ENCODE measurements around the gene FTL. TPM values are rescaled to one million over a fixed set of nuclear protein-coding genes. Genes with fewer than 3 reads are reported as not detected.

Gene FTL
- total RNA-seq, 1 experiment from 2014 or later, result 5,979 TPM

- DNase-seq (ENCODE audit: low spot score), result peak; percentile 98
These were observed 864 bp downstream of the FTL start for GRCh38 chr19:48965806-48966540.

DNA sequence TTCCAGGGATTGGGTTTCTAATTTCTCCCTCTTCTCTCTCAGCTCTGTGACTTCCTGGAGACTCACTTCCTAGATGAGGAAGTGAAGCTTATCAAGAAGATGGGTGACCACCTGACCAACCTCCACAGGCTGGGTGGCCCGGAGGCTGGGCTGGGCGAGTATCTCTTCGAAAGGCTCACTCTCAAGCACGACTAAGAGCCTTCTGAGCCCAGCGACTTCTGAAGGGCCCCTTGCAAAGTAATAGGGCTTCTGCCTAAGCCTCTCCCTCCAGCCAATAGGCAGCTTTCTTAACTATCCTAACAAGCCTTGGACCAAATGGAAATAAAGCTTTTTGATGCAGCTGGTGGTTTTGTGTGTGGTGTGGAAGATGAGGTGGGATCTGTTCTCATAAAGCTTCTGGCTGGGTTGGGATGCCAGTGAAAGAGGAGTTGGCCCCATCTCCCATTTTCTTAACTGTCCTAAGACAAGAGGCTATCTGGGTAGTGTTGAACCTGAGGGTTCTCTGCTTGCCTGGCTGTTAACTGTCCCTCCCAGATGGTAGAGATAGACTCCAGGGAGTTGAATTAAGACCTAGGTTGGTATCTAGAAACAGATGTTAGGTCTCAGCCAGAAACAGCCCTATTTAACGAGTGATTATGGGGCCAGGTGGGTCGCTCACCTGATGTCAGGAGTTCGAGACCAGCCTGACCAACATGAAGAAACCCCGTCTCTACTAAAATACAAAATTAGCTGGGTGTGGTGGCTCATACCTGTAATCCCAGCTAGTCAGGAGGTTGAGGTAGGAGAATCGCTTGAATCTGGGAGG, 1.6 kb downstream of the FTL start:
- peak; percentile 32 for DNase-seq (ENCODE audit: low spot score)

GRCh38 chr19:48967346-48968178, 2.5 kb downstream of the FTL start:
- no peak for DNase-seq (ENCODE audit: low spot score)

DNA sequence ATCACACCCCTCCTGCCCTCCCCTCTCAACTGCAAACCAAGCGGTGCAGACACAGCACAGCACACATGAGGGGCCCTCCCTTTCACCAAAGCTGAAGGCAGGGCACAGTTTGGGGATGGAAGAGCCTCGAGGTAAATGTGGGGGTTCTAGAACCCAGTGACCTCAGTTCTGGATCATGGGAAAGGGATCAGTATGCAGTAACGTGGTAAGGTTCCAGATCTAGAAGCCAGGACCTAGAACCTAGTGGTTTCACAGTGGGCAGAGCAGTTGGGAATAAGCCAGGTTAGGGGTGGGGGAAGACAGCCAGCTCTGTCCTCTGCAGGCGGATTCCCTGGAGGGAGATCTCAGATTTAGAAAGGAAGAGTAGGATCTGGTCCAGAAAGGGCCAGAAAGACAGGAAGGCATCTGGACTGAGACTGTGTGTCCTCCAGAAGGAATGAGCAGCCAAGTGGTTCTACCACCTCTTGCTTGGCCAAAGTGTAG, 3.1 kb downstream of the FTL start:
- peak; percentile 31 for DNase-seq (ENCODE audit: low spot score)

GRCh38 chr19:48968813-48969218, 3.7 kb downstream of the FTL start:
- no peak for DNase-seq (ENCODE audit: low spot score)

DNA sequence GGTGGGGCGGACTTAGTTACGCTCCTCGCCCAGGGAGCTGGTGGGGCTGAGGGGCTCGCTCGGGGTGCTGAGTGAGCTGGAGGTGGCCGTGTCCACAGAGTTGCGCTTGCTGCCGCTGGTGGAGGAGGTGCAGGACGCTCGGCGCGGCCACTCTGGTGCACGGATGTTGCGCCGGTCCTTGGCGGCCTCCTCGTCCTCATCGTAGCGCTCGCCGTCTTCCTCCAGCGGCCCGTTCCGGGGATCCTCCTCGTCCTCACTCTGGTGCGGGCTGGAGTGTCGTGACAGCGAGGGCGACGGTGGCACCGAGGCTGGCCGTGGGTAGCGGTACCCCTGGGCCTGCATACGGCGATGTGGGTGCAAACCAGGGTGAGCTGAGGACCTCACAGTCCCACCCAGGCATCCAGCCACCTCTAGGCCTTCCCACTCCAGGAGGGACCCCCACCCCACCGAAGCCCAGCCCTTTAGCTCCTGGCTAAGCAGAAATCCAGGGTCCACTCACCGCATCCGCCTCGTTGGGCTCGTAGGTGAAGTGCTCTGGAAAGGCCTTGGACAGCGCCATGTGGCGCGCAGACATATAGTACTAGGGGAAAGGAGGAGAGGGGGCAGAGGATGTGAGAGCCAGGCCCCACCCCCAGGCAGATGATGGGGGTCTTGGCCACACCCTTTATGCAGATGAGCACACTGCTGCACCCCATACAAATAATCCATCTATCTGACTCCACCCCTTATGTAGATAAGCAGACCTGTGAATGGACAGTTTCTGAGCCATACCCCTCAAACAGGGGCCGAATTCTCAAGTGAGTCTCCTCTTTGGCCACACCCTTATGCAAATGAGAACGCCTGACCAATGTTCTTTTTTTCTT, 4.4 kb downstream of the FTL start:
- DNase-seq (ENCODE audit: low spot score), result no peak

DNA sequence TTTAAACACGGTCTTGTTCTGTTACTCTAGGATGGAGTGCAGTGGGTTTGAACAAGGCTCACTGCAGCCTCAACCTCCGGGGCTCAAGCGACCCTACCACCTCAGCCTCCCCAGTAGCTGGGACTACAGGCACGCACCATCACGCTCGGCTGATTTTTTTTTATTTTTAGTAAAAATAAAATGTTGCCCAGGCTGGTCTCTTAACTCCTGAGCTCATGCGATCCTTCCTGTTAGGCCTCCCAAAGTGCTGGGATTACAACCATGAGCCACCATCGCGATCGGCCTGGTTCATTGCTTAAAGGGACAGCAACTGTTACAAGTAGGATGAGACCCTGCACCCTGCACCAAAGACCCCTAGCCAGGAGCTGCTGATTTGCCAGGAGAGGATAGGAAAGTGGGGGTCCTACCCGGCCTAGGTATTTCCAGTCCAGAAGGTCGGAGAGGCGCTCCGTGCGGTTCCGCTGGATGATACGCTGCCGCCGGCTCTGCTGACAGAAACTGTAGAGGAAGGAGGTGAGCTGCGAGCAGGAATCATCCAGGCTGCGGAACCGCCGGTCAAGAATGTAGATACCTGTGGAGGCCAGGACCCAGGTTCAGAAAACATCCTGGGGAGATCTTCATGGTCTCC, 5.1 kb downstream of the FTL start:
- no peak for DNase-seq (ENCODE audit: low spot score)

GRCh38 chr19:48970923-48971395, 5.8 kb downstream of the FTL start:
- DNase-seq (ENCODE audit: low spot score), result peak; percentile 97

- peak; percentile 68 for DNase-seq (ENCODE audit: low spot score)
These were observed 11.1 kb downstream of the FTL start for GRCh38 chr19:48975947-48976847.

DNA sequence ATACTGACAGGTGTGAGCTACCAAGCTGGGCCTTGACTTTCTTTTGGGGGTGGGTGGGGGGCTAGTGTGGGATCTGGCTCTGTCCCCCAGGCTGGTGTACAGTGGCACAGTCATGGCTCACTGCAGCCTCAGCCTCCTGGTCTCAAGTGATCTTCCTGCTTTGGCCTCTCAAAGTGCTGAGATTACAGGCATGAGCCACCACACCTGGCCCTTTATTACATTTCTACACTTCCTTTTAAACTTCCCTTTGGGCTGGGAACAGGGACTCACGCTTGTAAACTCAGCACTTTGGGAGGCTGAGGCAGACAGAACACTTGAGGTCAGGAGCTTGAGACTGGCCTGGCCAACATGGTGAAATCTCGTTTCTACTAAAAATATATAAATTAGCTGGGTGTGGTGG, 12.0 kb downstream of the FTL start:
- DNase-seq (ENCODE audit: low spot score), result no peak

GRCh38 chr19:48982280-48982679, 17.2 kb downstream of the FTL start:
- no peak for DNase-seq (ENCODE audit: low spot score)

DNA sequence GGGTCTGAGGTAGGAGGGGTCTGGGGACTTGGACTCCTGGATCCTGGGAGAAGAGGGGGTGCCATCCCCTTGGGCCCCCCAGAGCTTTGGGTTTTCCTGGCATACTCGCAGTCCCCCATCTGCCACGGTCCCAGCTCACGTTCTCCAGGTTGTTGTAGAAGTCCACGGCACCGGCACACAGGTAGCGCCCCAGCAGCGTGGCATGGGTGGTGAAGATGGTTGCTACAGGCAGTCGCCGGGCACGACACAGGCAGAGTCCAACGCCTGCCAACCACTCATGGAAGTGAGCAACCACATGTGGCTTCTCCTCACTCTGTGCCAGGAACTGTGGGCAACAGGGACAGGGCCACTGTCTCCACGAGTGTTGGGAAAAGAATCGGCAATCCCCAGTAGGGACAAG, 20.6 kb downstream of the FTL start:
- DNase-seq (ENCODE audit: low spot score), result no peak

- no peak for DNase-seq (ENCODE audit: low spot score)
These were observed 21.1 kb downstream of the FTL start for GRCh38 chr19:48986211-48986610.

DNA sequence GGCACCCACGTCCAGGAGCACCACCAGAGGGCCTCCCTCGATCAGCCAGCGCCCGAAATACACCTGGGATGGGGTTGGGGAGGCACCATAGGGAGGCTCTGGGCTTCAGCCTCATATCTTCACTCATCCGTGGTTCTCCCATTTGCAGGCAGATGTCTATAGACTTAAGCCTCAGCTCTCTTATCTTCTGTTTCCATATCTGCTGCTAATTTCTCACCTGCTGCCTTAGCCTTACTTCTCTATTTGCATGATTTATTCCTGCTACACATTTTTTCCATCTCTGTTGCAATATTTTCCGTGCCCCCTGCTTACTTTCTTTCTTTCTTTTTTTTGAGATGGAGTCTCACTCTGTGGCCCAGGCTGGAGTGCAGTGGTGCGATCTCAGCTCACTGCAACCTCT, 22.2 kb downstream of the FTL start:
- DNase-seq (ENCODE audit: low spot score), result no peak

- DNase-seq (ENCODE audit: low spot score), result no peak
These were observed 23.2 kb downstream of the FTL start for GRCh38 chr19:48988286-48988685.

DNA sequence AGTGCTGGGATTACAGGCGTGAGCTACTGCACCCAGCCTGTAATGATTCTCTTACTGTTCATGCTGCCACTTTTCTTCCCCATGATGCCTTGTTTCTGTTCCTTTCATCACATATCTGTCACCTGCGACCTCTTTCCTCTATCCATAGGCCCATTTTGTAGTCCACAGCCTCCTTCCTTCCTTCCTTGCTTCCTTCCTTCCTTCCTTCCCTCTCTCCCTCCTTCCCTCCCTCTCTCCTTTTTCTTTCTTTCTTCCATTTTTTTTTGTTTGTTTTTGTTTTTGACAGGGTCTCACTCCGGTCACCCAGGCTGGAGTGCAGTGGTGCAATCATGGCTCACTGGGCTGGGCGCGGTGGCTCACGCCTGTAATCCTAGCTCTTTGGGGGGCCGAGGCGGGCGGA, 23.8 kb downstream of the FTL start:
- DNase-seq (ENCODE audit: low spot score), result no peak

- no peak for DNase-seq (ENCODE audit: low spot score)
These were observed 24.7 kb downstream of the FTL start for GRCh38 chr19:48989701-48990291.

- DNase-seq (ENCODE audit: low spot score), result no peak
These were observed 25.3 kb downstream of the FTL start for GRCh38 chr19:48990400-48990799.

Measured in HT-29 (cell line).